GM12878 (cell line): Measurements from ENCODE around the gene COL17A1. TPM values are rescaled to one million over a fixed set of nuclear protein-coding genes. Genes with fewer than 3 reads are reported as not detected.

Source experiments
- ATAC-seq: fragments of 200-7000 bp; cut with Tn5 transposase; 3 replicates; pipeline ENCODE4 v1.9.1; 2020; ENCODE audit warnings: mild to moderate bottlenecking, moderate library complexity
- BruUV-seq: library from RNA; stranded (reverse); fragments of 400-500 nt; replicated peaks from 2 replicates; lab custom pipeline; 2021; lab: Mats Ljungman, UMichigan
- CTCF ChIA-PET: fragments of 300-600 bp; sonication (Branson Sonifier 250); formaldehyde crosslinking; extraction: SDS; loops from one replicate; lab custom pipeline; 2021; ENCODE audit warnings: inconsistent platforms; lab: Yijun Ruan, JAX
- POLR2A ChIA-PET: fragments of 350-600 bp; formaldehyde crosslinking; extraction: SDS; loops from one replicate; lab custom pipeline; 2021; ENCODE audit warnings: inconsistent platforms; lab: Charles Lee
- RAD21 ChIA-PET: fragments of 300-600 bp; sonication (Branson Sonifier 250); formaldehyde crosslinking; loops from one replicate; lab custom pipeline; 2023; ENCODE audit warnings: antibody characterized with exemption; ENCODE audit not compliant: unreplicated experiment; lab: Charles Lee
- SMC1A ChIA-PET: fragments of 300-600 bp; sonication (Branson Sonifier 250); formaldehyde crosslinking; loops from one replicate; lab custom pipeline; 2023; ENCODE audit not compliant: unreplicated experiment, uncharacterized antibody; lab: Charles Lee
- DNase-seq: peaks from one replicate; pipeline ENCODE4 v3.0.0-alpha.2; 2011; ENCODE audit warnings: low read depth, low spot score
- FAIRE-seq: peaks from 3 replicates; lab custom pipeline; 2011; peaks lifted over from hg19 to GRCh38; lab: Jason Lieb, UNC
- H2AFZ ChIP-seq: 2 replicates; pipeline ENCODE4 v1.6.0; 2011; ENCODE audit warnings: low read depth, low read length, control low read depth; ENCODE audit not compliant: control insufficient read depth
- H3K27ac ChIP-seq: 2 replicates; pipeline ENCODE4 v1.5.1; 2011; ENCODE audit warnings: control low read depth; ENCODE audit not compliant: control insufficient read depth, insufficient read depth
- H3K27me3 ChIP-seq, 2 experiments: replicated peaks in 1 of 2; 2 replicates each; pipeline versions ENCODE4 v1.6.0 to v1.6.1; 2011; ENCODE audit warnings: low read length in 1 of 2; ENCODE audit not compliant: control insufficient read depth in 2 of 2, insufficient read depth in 2 of 2
- H3K36me3 ChIP-seq, 2 experiments: 2 replicates each; pipeline ENCODE4 v1.5.1; 2011; ENCODE audit warnings: low read length in 1 of 2; ENCODE audit not compliant: control insufficient read depth in 2 of 2, insufficient read depth in 2 of 2
- H3K4me1 ChIP-seq: 2 replicates; pipeline ENCODE4 v1.6.1; 2011; ENCODE audit warnings: mild to moderate bottlenecking, low read length, moderate library complexity, mixed read lengths; ENCODE audit not compliant: control insufficient read depth, insufficient read depth
- H3K4me2 ChIP-seq: 2 replicates; pipeline ENCODE4 v1.6.0; 2011; ENCODE audit warnings: control low read depth; ENCODE audit not compliant: control insufficient read depth, insufficient read depth
- H3K4me3 ChIP-seq: fragments of 200-600 bp; sonication (generic); 2 replicates; pipeline ENCODE4 v1.5.1; 2016
- H3K79me2 ChIP-seq: 2 replicates; pipeline ENCODE4 v1.6.0; 2011; ENCODE audit warnings: low read length; ENCODE audit not compliant: control insufficient read depth, insufficient read depth
- H3K9ac ChIP-seq: 2 replicates; pipeline ENCODE4 v1.8.0; 2011; ENCODE audit warnings: low read length, control low read depth, mixed read lengths; ENCODE audit not compliant: control insufficient read depth, insufficient read depth
- H3K9me3 ChIP-seq: replicated peaks from 3 replicates; pipeline ENCODE4 v1.5.1; 2011; ENCODE audit warnings: mild to moderate bottlenecking, low read length; ENCODE audit not compliant: control insufficient read depth, insufficient read depth
- H4K20me1 ChIP-seq: 2 replicates; pipeline ENCODE4 v1.6.0; 2011; ENCODE audit not compliant: control insufficient read depth, insufficient read depth
- CEBPB ChIP-seq, 2 experiments: fragments of 150-350 bp in 1 of 2; IDR thresholded peaks; 2 replicates each; pipeline ENCODE4 v1.6.1; 2012 to 2014; ENCODE audit warnings: low read depth in 2 of 2, low read length in 2 of 2, borderline replicate concordance in 1 of 2, inconsistent platforms in 1 of 2
- GABPA ChIP-seq: IDR thresholded peaks from 2 replicates; pipeline ENCODE4 v1.6.1; 2014; ENCODE audit warnings: antibody characterized with exemption, low read depth, mild to moderate bottlenecking, inconsistent platforms
- KDM1A ChIP-seq: fragments of 200-600 bp; sonication (generic); IDR thresholded peaks from 2 replicates; pipeline ENCODE4 v1.6.1; 2016; ENCODE audit warnings: borderline replicate concordance
- KLF5 ChIP-seq: fragments of 450-650 bp; IDR thresholded peaks from 2 replicates; pipeline ENCODE4 v1.6.1; 2014; ENCODE audit warnings: mild to moderate bottlenecking; ENCODE audit not compliant: partially characterized antibody
- MTA3 ChIP-seq: IDR thresholded peaks from 2 replicates; pipeline ENCODE4 v1.6.1; 2012; ENCODE audit warnings: low read length, inconsistent platforms, borderline replicate concordance
- NFYB ChIP-seq: IDR thresholded peaks from 2 replicates; pipeline ENCODE4 v1.6.1; 2011; ENCODE audit warnings: low read depth, mild to moderate bottlenecking, low read length, improper control_type of control experiment, moderate library complexity; ENCODE audit not compliant: insufficient read depth
- NR2C1 ChIP-seq: fragments of 450-650 bp; IDR thresholded peaks from 2 replicates; pipeline ENCODE4 v1.6.1; 2017; ENCODE audit warnings: antibody characterized with exemption, mild to moderate bottlenecking, moderate library complexity
- POLR2A ChIP-seq: IDR thresholded peaks from 2 replicates; pipeline ENCODE4 v1.6.1; 2011; ENCODE audit warnings: low read depth, mild to moderate bottlenecking, low read length
- TARDBP ChIP-seq: IDR thresholded peaks from 2 replicates; pipeline ENCODE4 v1.6.1; 2016; ENCODE audit warnings: borderline replicate concordance
- YY1 ChIP-seq: IDR thresholded peaks from 2 replicates; pipeline ENCODE4 v1.6.1; 2011; ENCODE audit warnings: low read depth, mild to moderate bottlenecking, low read length
- whole genome bisulfite sequencing: methylation state at CpG from one replicate; pipeline ENCODE4 v1.1.6; 2016; ENCODE audit warnings: low lambda C conversion rate; ENCODE audit not compliant: insufficient replicate concordance, insufficient coverage; ENCODE audit errors: missing lambda C conversion rate; 5-methylcytosine and 5-hydroxymethylcytosine counted together
- in situ Hi-C: fragments of 300-500 bp; cut with MboI; formaldehyde crosslinking; loops from 9 replicates; pipeline ENCODE4 v1.14.3; 2018; ENCODE audit warnings: mixed read lengths
- intact Hi-C: fragments of 100-400 bp; cut with micrococcal nuclease; formaldehyde crosslinking; loops from one replicate; pipeline ENCODE4 v1.14.2; 2022; ENCODE audit not compliant: unreplicated experiment
- polyA plus RNA-seq, 11 experiments: library from polyadenylated mRNA; depleted of rRNA in 4 of 11; unstranded in 6 of 11; stranded (reverse) in 5 of 11; fragments of >200 nt; fragmentation: Nextera tagmentation in 4 of 11; fragmentation: Illumina TruSeq in 1 of 11; extraction: Ambion mirVana in 4 of 11; extraction: Trizol in 1 of 11; gene quantifications; 1 replicate in 1 of 11; 2 replicates in 10 of 11; pipeline versions ENCODE4 v1.2.1 to v1.2.3, GENCODE V29; 2011 to 2016; ENCODE audit warnings: inconsistent platforms in 2 of 11, missing spikeins in 2 of 11, low read depth in 1 of 11
- total RNA-seq, 4 experiments: library from RNA; depleted of rRNA in 3 of 4; stranded (reverse); fragments of >200 nt in 3 of 4; fragmentation: Illumina TruSeq in 1 of 4; extraction: Trizol in 1 of 4; gene quantifications; 2 replicates each; pipeline versions ENCODE4 v1.2.1 to v1.2.3, GENCODE V29; 2013 to 2021
- TF ChIP-seq, protein P1 (sequence below): fragments of 450-650 bp; IDR thresholded peaks from 2 replicates; pipeline ENCODE4 v1.6.1; 2016; ENCODE audit warnings: mild to moderate bottlenecking, moderate library complexity, borderline replicate concordance

Gene COL17A1
- total and polyA plus RNA-seq, 10 of the 15 experiments (the other 5 are each of a cell fraction or from before 2014, with no cell fraction given) = 0.08 to 0.22 TPM; not detected in 8

DNA sequence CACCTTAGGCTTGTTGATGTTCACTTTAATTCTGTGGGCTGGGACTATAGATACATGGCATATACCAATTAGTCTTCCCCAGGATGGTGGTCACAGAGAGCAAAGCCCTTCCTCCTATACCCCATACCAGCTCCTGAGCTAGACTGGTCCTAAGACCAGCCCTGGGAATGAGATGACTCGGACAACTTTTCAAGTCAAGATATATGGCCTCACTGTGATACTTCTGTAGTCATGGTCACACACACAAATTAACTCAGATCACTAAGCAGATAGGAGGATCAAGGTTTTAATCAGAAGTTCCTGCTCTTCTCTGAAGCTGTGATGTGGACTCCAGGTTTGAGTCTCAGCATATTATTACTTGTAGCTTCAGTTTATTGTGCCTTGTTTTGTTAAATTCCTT is 65.7 kb downstream of the COL17A1 start:
- no peak for FAIRE-seq
- H3K27me3 ChIP-seq = no peaks in the 10 kb centered on the region
- no peak for DNase-seq
- POLR2A ChIA-PET = no interaction called here
- no peak for ATAC-seq
- no peak overlapping the region for H3K4me2 ChIP-seq
- BruUV-seq = no TSS peak
- no peaks in the 10 kb centered on the region for H4K20me1 ChIP-seq
- TF ChIP-seq, protein P1, sequence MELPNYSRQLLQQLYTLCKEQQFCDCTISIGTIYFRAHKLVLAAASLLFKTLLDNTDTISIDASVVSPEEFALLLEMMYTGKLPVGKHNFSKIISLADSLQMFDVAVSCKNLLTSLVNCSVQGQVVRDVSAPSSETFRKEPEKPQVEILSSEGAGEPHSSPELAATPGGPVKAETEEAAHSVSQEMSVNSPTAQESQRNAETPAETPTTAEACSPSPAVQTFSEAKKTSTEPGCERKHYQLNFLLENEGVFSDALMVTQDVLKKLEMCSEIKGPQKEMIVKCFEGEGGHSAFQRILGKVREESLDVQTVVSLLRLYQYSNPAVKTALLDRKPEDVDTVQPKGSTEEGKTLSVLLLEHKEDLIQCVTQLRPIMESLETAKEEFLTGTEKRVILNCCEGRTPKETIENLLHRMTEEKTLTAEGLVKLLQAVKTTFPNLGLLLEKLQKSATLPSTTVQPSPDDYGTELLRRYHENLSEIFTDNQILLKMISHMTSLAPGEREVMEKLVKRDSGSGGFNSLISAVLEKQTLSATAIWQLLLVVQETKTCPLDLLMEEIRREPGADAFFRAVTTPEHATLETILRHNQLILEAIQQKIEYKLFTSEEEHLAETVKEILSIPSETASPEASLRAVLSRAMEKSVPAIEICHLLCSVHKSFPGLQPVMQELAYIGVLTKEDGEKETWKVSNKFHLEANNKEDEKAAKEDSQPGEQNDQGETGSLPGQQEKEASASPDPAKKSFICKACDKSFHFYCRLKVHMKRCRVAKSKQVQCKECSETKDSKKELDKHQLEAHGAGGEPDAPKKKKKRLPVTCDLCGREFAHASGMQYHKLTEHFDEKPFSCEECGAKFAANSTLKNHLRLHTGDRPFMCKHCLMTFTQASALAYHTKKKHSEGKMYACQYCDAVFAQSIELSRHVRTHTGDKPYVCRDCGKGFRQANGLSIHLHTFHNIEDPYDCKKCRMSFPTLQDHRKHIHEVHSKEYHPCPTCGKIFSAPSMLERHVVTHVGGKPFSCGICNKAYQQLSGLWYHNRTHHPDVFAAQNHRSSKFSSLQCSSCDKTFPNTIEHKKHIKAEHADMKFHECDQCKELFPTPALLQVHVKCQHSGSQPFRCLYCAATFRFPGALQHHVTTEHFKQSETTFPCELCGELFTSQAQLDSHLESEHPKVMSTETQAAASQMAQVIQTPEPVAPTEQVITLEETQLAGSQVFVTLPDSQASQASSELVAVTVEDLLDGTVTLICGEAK = no peak
- no peak for TF ChIP-seq NFYB
- no peak for TF ChIP-seq KDM1A
- no peak for TF ChIP-seq YY1
- TF ChIP-seq POLR2A = no peak
- TF ChIP-seq TARDBP = no peak
- no peak for TF ChIP-seq CEBPB (IDR thresholded peaks at IDR 0.05; ENCODE audit: borderline replicate concordance in 1 of 2, low read depth in 2 of 2, low read length in 2 of 2)
- no peak for TF ChIP-seq GABPA
- TF ChIP-seq NR2C1 = no peak
- no peak for TF ChIP-seq MTA3
- TF ChIP-seq KLF5 = no peak
- TF ChIP-seq, all 136 proteins: peak for 0
- Histone ChIP-seq H3K4me3 (no peak overlapping the region), H3K36me3 (peaks cover 9 to 23% of the 10 kb centered on the region in 2 experiments), H2AFZ (no peak overlapping the region), H3K4me1 (no peaks in the 10 kb centered on the region), H3K27ac (no peak overlapping the region), H3K79me2 (no peaks in the 10 kb centered on the region), H3K9me3 (no peaks in the 10 kb centered on the region), H3K9ac (no peak overlapping the region)
- ChIA-PET CTCF (interaction anchor here (2.2 kb wide), 1 partner anchor 132 kb away, joined by 5 read pairs; no protein-coding TSS in a partner anchor), RAD21 (no interaction called here), SMC1A (interaction anchor here (2.9 kb wide), 1 partner anchor 9 kb away, joined by 13 read pairs; no protein-coding TSS in a partner anchor)
- WGBS = 100% methylated on average over 1 of the region's 1 CpG
- intact Hi-C loops = no loop called here
- in situ Hi-C loops = no loop called here
